ENCODE data around the gene SFXN1.

Gene SFXN1

DNA sequence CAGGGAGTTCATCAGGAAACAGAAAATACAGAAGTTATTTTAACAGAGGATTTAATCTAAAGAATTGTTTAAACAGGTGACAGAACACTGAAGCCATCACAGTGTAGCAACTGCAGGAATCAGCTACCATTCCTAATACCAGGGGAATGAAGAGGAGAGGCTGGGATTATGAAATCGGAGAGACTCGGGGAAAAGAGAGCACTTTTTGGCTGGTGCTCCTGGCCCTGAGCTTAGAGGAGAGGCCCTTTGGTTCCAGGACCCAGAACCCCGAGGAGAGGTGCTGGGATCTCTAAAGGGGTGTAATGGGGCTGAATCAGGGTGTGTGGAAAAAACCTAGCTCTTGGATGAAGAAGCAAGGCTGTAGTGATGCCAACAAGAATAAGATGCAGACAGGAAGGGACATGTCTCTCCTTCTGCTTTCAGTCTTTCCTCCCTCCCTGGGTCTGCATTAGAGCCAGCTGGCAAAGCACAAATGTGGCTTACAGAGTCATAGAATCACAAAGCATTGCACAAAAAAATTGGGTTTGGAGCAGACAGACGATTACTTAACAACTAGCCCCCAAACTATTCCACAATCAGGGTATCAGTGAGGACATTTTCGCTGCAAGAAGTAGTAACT, 11.6 kb upstream of the SFXN1 start:
- peak; percentile 14 for DNase-seq

- DNase-seq = peak; percentile 32
Measured at GRCh38 chr5:175467983-175468690, 10.2 kb upstream of the SFXN1 start.

- no peak for DNase-seq
Measured at GRCh38 chr5:175468892-175469291, 9.5 kb upstream of the SFXN1 start.

- DNase-seq = peak; percentile 64
Measured at GRCh38 chr5:175469916-175470315, 8.4 kb upstream of the SFXN1 start.

- no peak for DNase-seq
Measured at GRCh38 chr5:175470781-175471180, 7.6 kb upstream of the SFXN1 start.

- no peak for DNase-seq
Measured at GRCh38 chr5:175471196-175471595, 7.2 kb upstream of the SFXN1 start.

DNA sequence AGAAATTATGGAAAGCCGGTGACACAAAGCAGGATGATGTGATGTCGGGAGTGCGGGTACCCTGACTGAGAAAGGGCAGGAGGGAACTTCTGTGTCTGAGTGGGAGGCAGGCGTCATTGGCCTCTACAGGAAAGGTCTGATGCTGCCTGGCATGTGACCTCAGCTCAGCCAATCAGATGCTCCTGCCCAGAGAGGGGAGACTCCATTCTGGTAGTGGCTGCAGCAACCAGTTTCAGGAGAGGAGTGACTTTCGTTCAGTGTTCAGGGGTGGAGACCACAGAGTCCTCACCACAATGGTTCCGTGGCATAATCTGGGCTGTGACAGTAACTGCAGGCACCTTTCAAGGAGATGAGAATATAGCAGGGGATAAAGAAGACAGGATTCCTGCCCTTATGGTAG, 6.7 kb upstream of the SFXN1 start:
- DNase-seq = no peak

DNA sequence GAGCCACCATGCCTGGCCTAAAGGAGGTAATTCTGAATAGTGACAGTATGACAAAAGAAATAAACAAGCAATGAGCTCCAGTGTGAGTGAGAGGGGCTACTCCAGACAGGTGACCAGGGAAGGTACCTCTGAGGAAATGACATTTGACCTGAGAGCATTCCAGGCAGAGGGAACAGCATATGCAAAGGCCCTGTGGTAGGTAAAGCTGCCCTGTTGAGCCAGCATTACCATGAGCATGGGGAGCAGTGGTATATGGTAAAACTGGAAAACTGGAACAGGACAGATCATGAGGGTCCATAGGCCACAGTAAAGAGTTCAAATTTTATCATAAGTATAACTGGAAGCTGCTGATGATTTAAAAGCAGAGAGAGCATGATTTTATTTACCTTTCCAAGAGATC, 6.0 kb upstream of the SFXN1 start:
- DNase-seq = peak; percentile 17

DNA sequence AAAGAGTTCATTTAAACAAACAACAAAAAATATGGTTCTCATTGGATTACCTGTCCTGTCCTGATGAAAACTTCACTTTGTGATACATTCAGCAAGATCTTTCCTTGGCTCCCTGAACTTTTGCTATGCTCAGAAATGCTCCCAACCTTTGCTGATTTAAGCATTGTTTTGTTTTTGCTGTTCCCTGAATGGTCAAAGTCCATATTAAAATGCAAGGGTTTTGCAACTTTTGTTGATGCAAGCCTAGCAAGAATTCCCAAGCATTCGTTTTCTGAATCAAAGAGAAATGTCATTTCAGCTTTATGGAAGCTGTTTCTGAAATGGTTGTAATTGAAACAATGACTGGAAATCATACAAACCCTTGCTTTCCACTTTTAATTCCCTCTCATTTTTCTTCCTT, 3.1 kb upstream of the SFXN1 start:
- DNase-seq = no peak

DNA sequence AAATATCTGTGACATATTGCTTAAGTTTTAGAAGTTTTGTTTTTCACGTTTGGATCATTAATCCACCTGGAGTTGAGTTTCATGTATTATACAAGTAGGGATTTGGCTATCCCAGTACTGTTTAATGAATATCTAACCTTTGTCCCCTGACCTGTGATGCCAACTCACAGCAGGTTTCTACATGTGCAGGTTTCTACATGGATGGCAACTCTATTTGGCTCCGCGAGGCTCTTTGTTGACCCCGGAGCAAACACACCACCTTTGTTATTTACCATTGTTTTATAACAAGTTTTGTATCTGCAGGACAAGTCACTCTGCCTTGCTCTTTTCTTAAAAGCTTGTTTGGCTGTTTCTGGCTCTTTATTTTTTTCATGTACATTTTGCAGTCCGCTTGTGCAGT, 920 bp upstream of the SFXN1 start:
- no peak for DNase-seq

DNA sequence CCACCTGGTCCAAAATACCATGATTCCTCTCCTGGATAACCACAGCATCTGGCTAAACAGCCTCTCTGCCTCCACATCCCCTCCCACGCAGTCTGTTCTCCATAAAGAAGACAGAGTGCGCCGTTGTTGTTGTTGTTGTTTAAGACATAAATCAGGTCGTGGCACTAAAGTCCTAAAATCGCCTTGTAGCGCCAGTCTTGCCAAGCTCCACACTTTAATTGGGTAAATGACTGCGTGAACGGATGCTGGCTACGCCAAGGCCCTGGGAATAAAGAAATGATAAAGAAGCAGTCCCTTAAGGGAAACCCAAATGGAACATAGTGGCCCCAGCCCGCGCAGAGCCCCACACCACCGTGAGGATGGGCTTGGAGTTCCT, 364 bp upstream of the SFXN1 start:
- DNase-seq = no peak

- no peak for DNase-seq
Measured at GRCh38 chr5:175479125-175479881, 943 bp downstream of the SFXN1 start.

DNA sequence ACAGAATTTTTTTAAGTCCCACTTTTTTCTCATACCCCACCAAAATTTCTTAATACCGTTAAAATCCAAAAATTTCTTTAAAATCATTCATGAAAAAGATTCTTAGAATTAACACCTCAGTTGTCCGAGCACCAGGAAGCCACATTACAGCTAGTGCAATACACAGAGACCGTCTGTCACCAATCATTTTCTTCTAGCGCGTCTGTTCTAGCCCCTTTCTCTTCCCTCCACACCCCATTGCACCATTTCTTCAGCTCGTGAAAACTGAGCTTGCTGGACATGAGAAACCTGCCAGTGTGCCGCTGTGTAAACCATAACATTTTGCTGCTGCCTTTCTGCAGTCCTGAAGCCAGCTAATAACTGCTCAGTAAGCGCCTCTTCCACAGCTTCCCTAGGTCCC, 5.0 kb downstream of the SFXN1 start:
- DNase-seq = no peak

DNA sequence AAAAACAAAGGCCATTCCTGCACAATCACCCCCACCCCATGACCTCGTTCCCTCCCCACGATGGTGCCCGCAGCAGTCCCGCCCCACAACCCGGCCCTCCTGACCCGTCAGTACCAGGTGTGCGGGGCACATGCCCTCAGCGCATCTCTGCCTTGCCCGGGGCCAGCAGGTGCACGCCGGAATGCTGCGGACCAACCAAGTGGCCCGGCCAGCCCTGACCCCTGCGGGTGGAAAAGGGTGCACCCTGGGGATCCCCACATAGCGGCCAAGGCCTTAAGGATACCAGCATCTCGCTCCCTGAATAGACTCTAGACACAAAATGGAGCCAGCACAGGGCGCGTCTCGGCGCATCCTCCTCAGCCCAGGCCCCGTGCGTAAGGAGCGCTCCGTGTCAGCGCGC, 6.0 kb downstream of the SFXN1 start:
- DNase-seq = no peak

DNA sequence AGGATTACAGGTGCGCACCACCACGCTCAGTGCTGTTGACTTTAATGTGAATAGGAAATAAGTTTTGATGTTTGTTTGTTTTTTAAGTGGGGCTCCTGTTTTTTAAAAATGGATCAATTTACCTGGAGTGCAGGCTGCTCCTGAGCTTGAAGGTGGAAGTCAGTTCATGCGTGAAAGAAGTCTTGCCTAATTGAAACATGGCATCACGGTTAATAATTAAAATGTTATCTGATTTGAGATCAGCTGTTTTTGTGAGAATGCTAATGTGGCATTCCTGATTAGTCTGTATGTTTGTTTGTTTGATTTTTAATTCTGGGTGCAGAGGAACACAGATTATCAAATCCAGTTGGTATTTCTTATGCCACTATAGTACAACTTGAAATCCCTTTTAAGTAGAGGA, 6.5 kb downstream of the SFXN1 start:
- no peak for DNase-seq

- no peak for DNase-seq
Measured at GRCh38 chr5:175485631-175486030, 7.3 kb downstream of the SFXN1 start.

- DNase-seq = no peak
Measured at GRCh38 chr5:175487514-175488222, 9.3 kb downstream of the SFXN1 start.

DNA sequence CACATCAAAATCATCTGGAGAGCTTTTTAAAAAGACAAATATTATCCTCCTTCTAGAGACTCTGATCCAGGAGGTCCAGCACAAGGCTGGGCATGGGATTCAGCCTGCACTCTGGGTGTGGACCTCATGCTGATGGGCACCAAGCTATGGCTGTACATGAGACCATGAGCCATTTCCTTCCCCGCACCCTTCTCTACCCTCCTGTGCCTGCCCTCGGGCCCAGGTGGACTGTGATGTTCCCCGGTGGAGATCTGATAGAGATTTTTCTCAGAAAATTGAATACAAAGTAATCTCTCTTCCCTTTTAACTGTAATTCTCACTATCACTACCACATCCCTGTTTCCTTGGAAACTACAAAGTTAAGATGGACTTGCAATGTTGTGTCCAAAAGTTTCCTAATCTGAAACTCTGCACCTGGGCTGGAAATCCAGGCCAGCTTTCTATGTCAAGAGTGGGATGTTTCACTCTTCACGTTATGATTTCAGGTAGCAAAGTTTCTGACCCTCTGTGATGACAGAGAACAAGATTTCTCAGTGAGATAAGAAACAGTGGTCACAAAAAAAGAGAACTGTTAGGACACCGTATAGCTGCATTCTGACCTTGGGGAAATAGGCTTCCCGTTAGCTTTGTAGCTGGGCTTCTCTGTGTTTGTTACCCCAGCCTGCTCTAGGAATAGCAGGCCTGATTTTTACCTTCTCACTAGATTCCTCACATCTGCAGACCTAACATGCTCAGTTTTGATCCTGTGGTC, 11.5 kb downstream of the SFXN1 start:
- DNase-seq = no peak

GRCh38 chr5:175491223-175491622, 12.9 kb downstream of the SFXN1 start:
- no peak for DNase-seq

GRCh38 chr5:175493260-175493659, 14.9 kb downstream of the SFXN1 start:
- no peak for DNase-seq

GRCh38 chr5:175493726-175494125, 15.4 kb downstream of the SFXN1 start:
- no peak for DNase-seq

GRCh38 chr5:175494264-175495183, 16.2 kb downstream of the SFXN1 start:
- no peak for DNase-seq

All from islet precursor cell (in vitro differentiated cells).